ENCODE data around the gene ATP6V0C.
A peak's percentile ranks its signal among the peaks of the same experiment; 100 is the strongest.

ATP6V0C gene

GRCh38 chr16:2507052-2507659, 6.6 kb upstream of the ATP6V0C start:
- FAIRE-seq (peak; percentile 86), DNase-seq (ENCODE audit: extremely low spot score, insufficient read length, low read depth) (no peak)

GRCh38 chr16:2507665-2508064, 6.1 kb upstream of the ATP6V0C start:
- FAIRE-seq (peak; percentile 33), DNase-seq (ENCODE audit: extremely low spot score, insufficient read length, low read depth) (no peak)

- FAIRE-seq (no peak), DNase-seq (ENCODE audit: extremely low spot score, insufficient read length, low read depth) (no peak)
Observed at GRCh38 chr16:2508722-2509400, 4.9 kb upstream of the ATP6V0C start.

GRCh38 chr16:2511128-2511800, 2.5 kb upstream of the ATP6V0C start:
- no peak for FAIRE-seq
- no peak for DNase-seq (ENCODE audit: extremely low spot score, insufficient read length, low read depth)

GRCh38 chr16:2511996-2512734, 1.6 kb upstream of the ATP6V0C start:
- FAIRE-seq, result no peak
- DNase-seq (ENCODE audit: extremely low spot score, insufficient read length, low read depth), result no peak

GRCh38 chr16:2512735-2513404, 882 bp upstream of the ATP6V0C start:
- FAIRE-seq, result no peak
- DNase-seq (ENCODE audit: extremely low spot score, insufficient read length, low read depth), result no peak

GRCh38 chr16:2514333-2515179, 804 bp downstream of the ATP6V0C start:
- FAIRE-seq, result no peak
- DNase-seq (ENCODE audit: extremely low spot score, insufficient read length, low read depth), result no peak

GRCh38 chr16:2515180-2515851, 1.6 kb downstream of the ATP6V0C start:
- no peak for DNase-seq (ENCODE audit: extremely low spot score, insufficient read length, low read depth)

GRCh38 chr16:2516391-2517240, 2.9 kb downstream of the ATP6V0C start:
- no peak for DNase-seq (ENCODE audit: extremely low spot score, insufficient read length, low read depth)

More at GRCh38 chr16:2515180-2515851, 1.6 kb downstream of the ATP6V0C start:
- FAIRE-seq, result no peak

GRCh38 chr16:2517954-2518605, 4.3 kb downstream of the ATP6V0C start:
- FAIRE-seq, result no peak
- no peak for DNase-seq (ENCODE audit: extremely low spot score, insufficient read length, low read depth)

More at GRCh38 chr16:2516391-2517240, 2.9 kb downstream of the ATP6V0C start:
- no peak for FAIRE-seq

GRCh38 chr16:2518823-2519710, 5.3 kb downstream of the ATP6V0C start:
- DNase-seq (ENCODE audit: extremely low spot score, insufficient read length, low read depth), result no peak

GRCh38 chr16:2519711-2520080, 5.9 kb downstream of the ATP6V0C start:
- no peak for DNase-seq (ENCODE audit: extremely low spot score, insufficient read length, low read depth)
- FAIRE-seq, result no peak

More at GRCh38 chr16:2518823-2519710, 5.3 kb downstream of the ATP6V0C start:
- no peak for FAIRE-seq

- DNase-seq (ENCODE audit: extremely low spot score, insufficient read length, low read depth) (peak; percentile 93), FAIRE-seq (peak; percentile 59)
Observed at GRCh38 chr16:2520097-2520783, 6.5 kb downstream of the ATP6V0C start, which contains the start of gene AMDHD2. TSS of gene AMDHD2 (plus strand) at chr16:2520371. CDS start at chr16:2520459, 88 bp downstream.

GRCh38 chr16:2520784-2521531, 7.2 kb downstream of the ATP6V0C start:
- no peak for FAIRE-seq
- DNase-seq (ENCODE audit: extremely low spot score, insufficient read length, low read depth), result no peak

GRCh38 chr16:2523801-2524231, 10.1 kb downstream of the ATP6V0C start:
- no peak for FAIRE-seq
- DNase-seq (ENCODE audit: extremely low spot score, insufficient read length, low read depth), result no peak
